Measurements from ENCODE around the gene ZZZ3. TPM values are rescaled to one million over a fixed set of nuclear protein-coding genes. Genes with fewer than 3 reads are reported as not detected.
"Not testable (repeated sequence)": the region's sequence is repeated elsewhere in the genome, so short reads cannot be mapped to it uniquely, and the experiment has no call there.

Gene ZZZ3
- 30.2 TPM for total RNA-seq
- long read RNA-seq, partial matches to known transcripts = 1 of 15 reads
- long read RNA-seq, other reads (novel, unspliced or antisense) = 13 of 15 reads

- DNase-seq (ENCODE audit: missing footprints) = peak; percentile 95
- ATAC-seq = peak; percentile 89
- intact Hi-C loops (cut with DNase I) = loop anchor here (10.0 kb wide), 3 partner anchors 98 to 468 kb away; partner anchors contain the start of gene PIGK
These were observed at the start of gene ZZZ3 for GRCh38 chr1:77682460-77683159. Gene ZZZ3 (minus strand): TSS chr1:77682658. CDS start chr1:77633354, 49,304 bp downstream.

- DNase-seq (ENCODE audit: missing footprints) = no peak
- intact Hi-C loops (cut with DNase I) = no loop called here
- no peak for ATAC-seq
These were observed 49.6 kb upstream of the ZZZ3 start for GRCh38 chr1:77732090-77732489.

GRCh38 chr1:77725706-77726105 lies 43.2 kb upstream of the ZZZ3 start:
- intact Hi-C loops (cut with DNase I) = no loop called here
- ATAC-seq (no peak), DNase-seq (ENCODE audit: missing footprints) (no peak)

- ATAC-seq (no peak), DNase-seq (ENCODE audit: missing footprints) (no peak)
- intact Hi-C loops (cut with DNase I) = no loop called here
These were observed 35.7 kb upstream of the ZZZ3 start for GRCh38 chr1:77718181-77718580.

- ATAC-seq (no peak), DNase-seq (ENCODE audit: missing footprints) (no peak)
- intact Hi-C loops (cut with DNase I) = no loop called here
These were observed 33.6 kb upstream of the ZZZ3 start for GRCh38 chr1:77716065-77716464.

GRCh38 chr1:77709727-77710126 lies 27.3 kb upstream of the ZZZ3 start:
- ATAC-seq (no peak), DNase-seq (ENCODE audit: missing footprints) (no peak)
- intact Hi-C loops (cut with DNase I) = loop anchor here (10.0 kb wide), 1 partner anchor 255 kb away; no protein-coding TSS in a partner anchor

GRCh38 chr1:77706321-77706720 lies 23.9 kb upstream of the ZZZ3 start:
- no peak for ATAC-seq
- intact Hi-C loops (cut with DNase I) = loop anchor here (10.0 kb wide), 1 partner anchor 258 kb away; no protein-coding TSS in a partner anchor
- no peak for DNase-seq (ENCODE audit: missing footprints)

- no peak for ATAC-seq
- no peak for DNase-seq (ENCODE audit: missing footprints)
- intact Hi-C loops (cut with DNase I) = loop anchor here (10.0 kb wide), 1 partner anchor 260 kb away; no protein-coding TSS in a partner anchor
These were observed 22.3 kb upstream of the ZZZ3 start for GRCh38 chr1:77704736-77705135.

GRCh38 chr1:77699673-77700072 lies 17.2 kb upstream of the ZZZ3 start:
- intact Hi-C loops (cut with DNase I) = loop anchor here (10.0 kb wide), 1 partner anchor 265 kb away; no protein-coding TSS in a partner anchor
- not testable (repeated sequence) for ATAC-seq; DNase-seq (ENCODE audit: missing footprints)

- intact Hi-C loops (cut with DNase I) = no loop called here
- ATAC-seq (no peak), DNase-seq (ENCODE audit: missing footprints) (no peak)
These were observed 15.0 kb upstream of the ZZZ3 start for GRCh38 chr1:77697441-77697840.

GRCh38 chr1:77688939-77689338 lies 6.5 kb upstream of the ZZZ3 start:
- intact Hi-C loops (cut with DNase I) = loop anchor here (10.0 kb wide), 3 partner anchors 104 to 474 kb away; partner anchors contain the start of gene PIGK
- DNase-seq (ENCODE audit: missing footprints) (no peak), ATAC-seq (no peak)

GRCh38 chr1:77687519-77687906 lies 5.1 kb upstream of the ZZZ3 start:
- DNase-seq (ENCODE audit: missing footprints) (no peak), ATAC-seq (no peak)
- intact Hi-C loops (cut with DNase I) = loop anchor here (10.0 kb wide), 3 partner anchors 103 to 473 kb away; partner anchors contain the start of gene PIGK

- no peak for DNase-seq (ENCODE audit: missing footprints)
- ATAC-seq = no peak
- intact Hi-C loops (cut with DNase I) = loop anchor here (10.0 kb wide), 3 partner anchors 102 to 472 kb away; partner anchors contain the start of gene PIGK
These were observed 4.5 kb upstream of the ZZZ3 start for GRCh38 chr1:77686796-77687518.

- intact Hi-C loops (cut with DNase I) = loop anchor here (10.0 kb wide), 3 partner anchors 99 to 469 kb away; partner anchors contain the start of gene PIGK
- peak; percentile 91 for ATAC-seq
These were observed 996 bp upstream of the ZZZ3 start for GRCh38 chr1:77683160-77684148.

GRCh38 chr1:77680173-77680572 lies 2.3 kb downstream of the ZZZ3 start:
- ATAC-seq = no peak
- no peak for DNase-seq (ENCODE audit: missing footprints)
- intact Hi-C loops (cut with DNase I) = loop anchor here (10.0 kb wide), 3 partner anchors 95 to 465 kb away; partner anchors contain the start of gene PIGK

More at GRCh38 chr1:77683160-77684148, 996 bp upstream of the ZZZ3 start:
- DNase-seq (ENCODE audit: missing footprints) = peak; percentile 96

- no peak for ATAC-seq
- DNase-seq (ENCODE audit: missing footprints) = no peak
- intact Hi-C loops (cut with DNase I) = no loop called here
These were observed 3.5 kb downstream of the ZZZ3 start for GRCh38 chr1:77678660-77679610.

- DNase-seq (ENCODE audit: missing footprints); intact Hi-C loops (cut with DNase I); ATAC-seq: not testable (repeated sequence)
These were observed 7.7 kb downstream of the ZZZ3 start for GRCh38 chr1:77674807-77675206.
